HG02870 (cell line): ENCODE measurements around the gene ZSWIM8.
"Not testable (repeated sequence)": the region's sequence is repeated elsewhere in the genome, so short reads cannot be mapped to it uniquely, and the experiment has no call there.

Experiments used
- ATAC-seq: cut with Tn5 transposase; IDR thresholded peaks from one replicate; pipeline ENCODE4 v1.9.1; 2021; ENCODE audit warnings: mild to moderate bottlenecking, moderate library complexity; ENCODE audit not compliant: unreplicated experiment

The ZSWIM8 gene

DNA sequence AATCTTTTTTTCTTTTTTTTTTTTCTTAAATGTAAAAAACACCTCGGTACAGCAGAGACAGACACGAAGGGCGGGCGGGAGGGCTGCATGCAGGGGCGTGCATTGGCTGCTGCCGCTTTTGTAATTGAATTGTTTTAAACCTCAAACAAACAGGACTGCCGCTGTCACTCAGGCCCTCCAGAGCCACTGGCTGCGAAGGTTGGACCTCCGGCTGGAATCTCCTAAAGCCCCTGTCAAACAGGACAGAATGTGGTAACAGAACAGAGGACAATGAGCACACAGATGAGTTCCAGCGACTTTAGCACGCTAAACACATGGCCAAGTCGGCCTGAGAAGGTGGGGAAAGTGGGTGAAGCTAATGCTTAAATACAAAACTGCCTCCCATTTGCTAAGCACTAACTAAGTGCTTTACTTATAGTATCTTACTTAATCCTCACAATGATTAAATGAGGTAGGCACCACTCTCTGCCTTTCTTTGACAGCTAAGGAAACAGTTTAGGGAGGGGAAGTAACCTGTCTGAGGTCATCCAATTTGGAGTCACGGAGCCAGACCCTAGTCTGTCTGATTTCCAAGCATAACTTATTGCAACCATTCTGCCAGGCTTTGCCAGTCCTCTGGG is 29.0 kb downstream of the ZSWIM8 start:
- no peak for ATAC-seq

DNA sequence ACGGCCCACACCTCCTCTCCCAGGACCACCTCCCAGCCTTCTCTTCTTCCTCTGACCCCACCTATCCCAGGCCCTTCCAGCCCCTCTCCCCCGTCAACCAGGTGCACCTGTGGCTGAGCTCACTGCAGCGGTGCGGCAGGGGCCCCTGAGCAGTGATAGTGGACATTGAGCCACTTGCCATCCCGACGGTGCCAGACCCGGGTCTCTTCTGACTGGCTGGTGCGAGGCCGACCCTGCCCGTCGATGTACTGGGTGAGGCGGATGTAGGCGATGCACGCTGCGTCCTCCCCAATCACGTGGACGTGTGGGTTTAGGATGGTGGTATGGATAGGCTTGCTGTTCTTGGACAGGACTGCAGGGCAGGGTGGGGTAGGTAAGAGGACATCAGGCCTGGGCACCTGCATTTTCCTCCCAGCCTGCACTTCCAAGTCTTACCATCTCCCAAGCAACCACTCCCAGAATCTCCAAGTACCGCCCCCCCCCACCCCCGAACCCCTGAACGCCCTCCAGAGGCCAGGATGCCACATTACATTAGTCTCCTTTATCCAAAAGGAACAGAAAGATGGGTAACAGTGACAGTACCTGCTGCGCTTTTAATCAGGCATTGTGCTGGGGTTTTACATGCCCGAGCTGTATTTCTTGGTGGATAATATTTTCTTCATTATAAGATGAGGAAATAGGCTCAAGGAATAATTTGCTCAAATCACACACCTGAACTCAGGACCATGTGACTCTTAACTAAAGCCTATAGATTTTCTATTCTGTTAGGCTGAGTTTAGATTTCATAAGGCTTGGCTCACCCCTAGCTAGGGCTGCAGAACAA is 29.7 kb downstream of the ZSWIM8 start:
- ATAC-seq = no peak

DNA sequence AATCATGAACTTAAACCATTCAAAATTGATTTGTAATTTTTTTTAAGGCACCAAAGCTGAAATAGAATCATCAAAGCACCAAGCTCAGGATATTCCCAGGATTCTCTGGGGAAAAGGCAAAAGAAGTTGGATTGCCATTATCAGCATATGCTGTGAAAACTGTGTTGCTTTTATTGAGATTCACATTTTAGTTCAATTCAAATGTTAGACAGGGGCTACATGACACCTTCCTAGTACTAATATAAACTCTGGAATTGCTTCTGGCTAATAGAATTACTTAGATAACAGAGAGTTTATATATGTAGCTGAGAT is 30.3 kb downstream of the ZSWIM8 start:
- no peak for ATAC-seq

GRCh38 chr10:73816917-73817729 is 31.7 kb downstream of the ZSWIM8 start:
- no peak for ATAC-seq

GRCh38 chr10:73817826-73818225 is 32.4 kb downstream of the ZSWIM8 start:
- ATAC-seq = no peak

- no peak for ATAC-seq
These were observed 33.0 kb downstream of the ZSWIM8 start for GRCh38 chr10:73818402-73818801.

- ATAC-seq = no peak
These were observed 33.7 kb downstream of the ZSWIM8 start for GRCh38 chr10:73819081-73819480.

GRCh38 chr10:73819513-73820093 is 34.2 kb downstream of the ZSWIM8 start:
- ATAC-seq = no peak

DNA sequence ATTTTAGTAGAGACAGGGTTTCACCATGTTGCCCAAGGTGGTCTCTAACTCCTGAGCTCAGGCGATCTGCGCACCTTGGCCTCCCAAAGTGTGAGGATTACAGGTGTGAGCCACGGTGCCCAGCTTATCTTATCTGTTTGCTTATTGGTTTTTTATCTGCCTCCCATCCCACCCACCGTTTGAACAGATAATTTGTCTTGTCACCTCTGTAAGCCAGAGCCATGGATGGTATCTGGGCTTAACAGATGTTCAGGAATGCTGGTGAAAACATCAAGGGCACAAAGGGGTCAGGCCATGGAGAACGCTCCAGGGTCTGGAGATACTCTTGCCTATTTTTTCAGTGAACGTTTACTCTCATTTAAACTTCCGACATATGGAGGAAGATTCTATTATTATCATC is 38.0 kb downstream of the ZSWIM8 start:
- no peak for ATAC-seq

DNA sequence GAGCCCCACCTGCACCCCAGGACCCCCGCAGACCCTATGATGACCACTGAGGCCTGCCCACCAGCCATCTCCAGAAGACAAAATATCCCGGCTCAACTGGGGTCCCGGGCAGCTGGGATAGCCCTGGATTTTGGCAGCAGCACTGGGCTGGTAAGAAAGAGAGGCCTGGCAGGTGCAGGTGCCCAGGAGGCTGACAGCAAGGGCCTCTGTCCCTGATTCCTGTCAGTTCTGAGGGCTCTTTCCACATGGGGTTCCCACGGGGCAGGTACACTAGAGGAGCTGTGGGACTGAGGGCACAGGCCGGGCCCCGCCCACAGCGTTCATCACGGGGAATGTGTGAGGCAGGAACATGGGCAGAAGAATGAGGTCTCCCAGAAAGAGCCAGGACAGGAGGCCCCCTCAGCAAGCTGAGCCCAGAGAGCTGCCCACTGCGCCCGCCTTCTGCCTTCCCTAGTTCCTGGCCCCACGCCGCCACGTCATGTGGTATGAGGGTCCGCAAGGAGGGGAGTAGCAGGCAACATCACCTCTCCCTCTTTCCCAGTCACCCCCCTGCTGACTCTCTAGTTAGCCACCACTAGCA is 38.8 kb downstream of the ZSWIM8 start:
- ATAC-seq = no peak

GRCh38 chr10:73827346-73828089 is 42.1 kb downstream of the ZSWIM8 start:
- ATAC-seq = no peak

DNA sequence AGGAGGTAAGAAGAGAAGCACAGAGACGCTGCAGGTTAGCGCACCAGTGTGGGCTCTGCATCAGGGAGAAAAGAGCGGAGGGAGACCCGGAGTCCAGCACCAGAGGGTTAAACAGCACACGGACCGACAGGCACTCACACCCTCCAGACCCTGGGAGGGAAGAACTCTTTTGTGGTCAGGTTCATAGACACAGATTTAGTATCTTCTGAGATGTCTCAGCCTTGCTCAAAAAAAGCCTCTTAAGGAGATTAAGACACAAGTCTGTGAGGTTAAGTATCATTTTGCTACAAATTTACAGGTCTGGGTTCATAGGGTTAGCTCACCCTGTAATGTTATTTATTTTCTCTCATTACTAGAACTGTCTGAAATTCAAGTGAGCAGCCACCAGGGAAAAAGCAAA is 42.8 kb downstream of the ZSWIM8 start:
- ATAC-seq = no peak

DNA sequence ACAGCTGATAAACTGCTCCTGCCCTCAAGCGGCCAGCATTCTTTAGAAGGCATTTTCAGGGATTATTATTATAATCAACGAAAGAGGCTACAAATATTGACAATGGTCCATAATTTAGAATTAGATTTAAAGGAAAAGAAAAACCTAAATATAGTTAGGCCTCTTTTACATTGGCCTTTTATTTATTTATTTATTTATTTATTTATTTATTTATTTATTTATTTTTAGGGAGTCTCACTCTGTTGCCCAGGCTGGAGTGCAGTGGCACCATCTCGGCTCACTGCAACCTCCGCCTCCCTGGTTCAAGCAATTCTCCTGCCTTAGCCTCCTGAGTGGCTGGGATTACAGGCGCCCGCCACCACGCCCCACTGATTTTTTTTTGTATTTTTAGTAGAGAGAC is 43.7 kb downstream of the ZSWIM8 start:
- ATAC-seq = not testable (repeated sequence)

DNA sequence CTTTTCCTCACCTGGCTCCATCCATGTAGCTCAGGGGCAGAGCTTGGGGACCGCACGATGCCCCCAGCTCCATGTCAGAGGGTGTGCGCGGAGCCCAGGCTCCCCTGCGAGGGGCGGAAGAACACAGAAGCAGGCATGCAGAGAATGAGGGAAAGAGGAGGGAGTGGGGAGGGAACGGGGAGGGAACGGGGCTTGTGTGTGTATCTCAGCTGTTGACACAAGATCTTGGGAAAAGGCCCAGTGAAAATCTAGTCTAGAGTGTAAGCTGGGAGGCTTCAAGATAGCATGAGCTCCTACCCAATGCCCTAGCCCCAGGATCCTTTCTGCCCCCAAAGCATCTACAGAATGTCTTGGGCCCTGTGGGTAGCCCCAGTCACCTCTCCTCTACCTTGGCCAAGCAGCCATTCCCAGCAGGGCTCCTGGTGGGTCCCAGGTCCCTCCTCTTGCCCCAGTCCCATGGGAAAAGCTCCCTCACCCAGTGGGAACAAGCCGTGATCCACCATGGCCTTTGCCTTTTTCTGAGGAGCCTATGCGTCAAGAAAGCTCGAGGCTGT is 51.1 kb downstream of the ZSWIM8 start:
- ATAC-seq = no peak

- no peak for ATAC-seq
These were observed 51.7 kb downstream of the ZSWIM8 start for GRCh38 chr10:73837072-73837471.

DNA sequence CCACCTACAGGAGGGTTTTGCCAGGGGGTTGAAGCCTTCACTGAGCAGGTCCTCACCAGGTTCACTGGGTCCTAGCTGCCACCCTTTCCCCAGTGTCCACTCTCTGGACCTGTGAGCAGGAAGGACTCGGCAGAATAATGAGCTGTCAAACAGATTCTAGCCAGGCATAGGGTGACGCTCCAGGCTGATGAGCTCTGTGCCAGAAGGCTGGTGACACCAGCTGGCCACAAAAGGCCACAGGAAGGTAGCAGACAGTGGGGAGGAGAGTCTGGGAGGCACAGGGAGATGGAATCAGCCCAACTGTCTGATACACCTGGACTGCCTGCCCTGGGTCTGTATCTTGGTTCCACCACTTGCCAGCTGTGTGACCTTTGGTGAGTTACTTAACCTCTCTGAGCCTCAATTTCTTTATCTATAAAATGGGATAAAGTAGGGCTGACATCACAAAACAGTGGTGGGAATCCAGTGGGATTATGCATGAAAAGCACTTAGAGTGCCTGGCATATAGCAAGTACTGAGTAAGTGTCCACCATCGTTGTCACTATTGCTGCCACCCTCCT is 52.7 kb downstream of the ZSWIM8 start:
- ATAC-seq = no peak

DNA sequence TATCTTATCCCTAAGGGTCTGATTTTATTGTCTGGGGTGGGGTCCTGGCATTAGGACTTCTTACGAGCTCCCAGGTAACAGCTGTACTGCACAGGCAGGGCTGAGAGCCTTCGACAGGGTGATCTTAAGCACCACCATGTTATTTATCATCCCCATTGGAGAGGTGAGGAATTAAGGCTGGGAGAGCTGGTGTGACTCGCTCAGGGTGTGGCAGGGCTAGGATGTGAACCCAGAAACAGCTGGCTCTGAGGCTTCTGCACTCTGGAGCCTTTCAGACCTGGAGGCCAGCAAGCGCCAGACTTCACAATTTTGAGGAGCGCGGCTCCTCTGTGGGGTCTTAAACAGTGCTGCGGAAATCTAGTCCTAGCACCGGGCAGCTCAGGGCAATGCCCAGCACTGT is 53.4 kb downstream of the ZSWIM8 start:
- ATAC-seq = no peak

DNA sequence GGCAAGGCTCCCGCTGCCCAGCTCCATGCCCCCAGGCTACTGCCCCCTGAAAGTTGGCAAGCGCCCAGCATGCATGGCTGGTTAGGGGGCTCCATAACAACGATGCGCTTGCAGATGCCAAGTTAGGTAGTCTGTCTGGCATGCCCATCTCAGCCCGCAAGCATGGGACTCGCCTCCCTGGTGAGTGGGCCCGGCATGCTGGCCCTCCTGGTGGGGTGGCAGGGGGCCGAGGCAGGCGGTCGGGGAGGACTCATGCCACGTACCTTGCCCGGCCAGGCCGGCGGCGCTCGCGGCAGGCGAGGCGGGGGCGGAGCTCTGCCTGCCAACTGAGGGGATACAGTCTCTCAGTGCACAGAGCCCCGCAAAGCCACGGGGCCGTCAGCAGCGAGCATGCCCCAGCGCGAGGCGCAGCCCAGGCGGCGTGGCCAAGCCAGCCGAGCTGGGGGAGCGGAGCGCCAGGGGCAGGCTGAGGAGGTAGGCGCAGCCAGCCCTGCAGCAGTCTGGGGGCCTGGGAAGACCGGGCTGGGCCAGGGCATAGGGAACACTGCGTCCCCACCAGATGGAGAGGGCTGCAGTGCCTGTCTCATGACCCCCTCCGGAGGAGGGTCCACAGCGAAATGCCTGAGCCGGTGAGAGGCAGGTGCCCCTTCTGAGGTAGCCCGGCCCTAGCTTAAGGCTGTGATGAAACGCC is 54.0 kb downstream of the ZSWIM8 start:
- no peak for ATAC-seq

GRCh38 chr10:73840056-73840402 is 54.6 kb downstream of the ZSWIM8 start:
- no peak for ATAC-seq
